HG03095 (cell line): ENCODE results near the gene PROX2.

Source experiments
- ATAC-seq: cut with Tn5 transposase; IDR thresholded peaks from one replicate; pipeline ENCODE4 v1.9.1; 2021; ENCODE audit warnings: moderate library complexity; ENCODE audit not compliant: unreplicated experiment

Gene PROX2

GRCh38 chr14:74909911-74910310, 34.0 kb upstream of the PROX2 start:
- no peak for ATAC-seq

DNA sequence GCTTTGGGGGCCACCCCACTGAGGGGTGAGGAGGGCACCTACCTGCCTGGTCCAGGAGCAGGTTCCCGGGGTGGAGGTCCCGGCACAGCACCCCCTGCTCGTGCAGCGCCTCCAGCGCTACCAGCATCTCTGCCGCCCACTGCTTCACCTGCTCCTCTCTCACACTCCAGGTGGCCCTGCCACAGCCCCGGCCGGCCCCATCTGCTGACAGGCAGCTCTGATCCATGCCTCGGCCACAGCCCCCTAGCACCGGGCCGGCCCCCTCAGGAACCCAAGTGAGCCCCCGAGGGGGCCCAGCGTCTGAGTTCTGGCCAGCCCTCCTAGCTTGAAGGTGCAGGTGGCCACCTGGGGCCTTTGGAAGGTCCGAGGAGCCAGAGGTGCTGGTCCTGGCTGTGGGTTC, 33.6 kb upstream of the PROX2 start:
- no peak for ATAC-seq

DNA sequence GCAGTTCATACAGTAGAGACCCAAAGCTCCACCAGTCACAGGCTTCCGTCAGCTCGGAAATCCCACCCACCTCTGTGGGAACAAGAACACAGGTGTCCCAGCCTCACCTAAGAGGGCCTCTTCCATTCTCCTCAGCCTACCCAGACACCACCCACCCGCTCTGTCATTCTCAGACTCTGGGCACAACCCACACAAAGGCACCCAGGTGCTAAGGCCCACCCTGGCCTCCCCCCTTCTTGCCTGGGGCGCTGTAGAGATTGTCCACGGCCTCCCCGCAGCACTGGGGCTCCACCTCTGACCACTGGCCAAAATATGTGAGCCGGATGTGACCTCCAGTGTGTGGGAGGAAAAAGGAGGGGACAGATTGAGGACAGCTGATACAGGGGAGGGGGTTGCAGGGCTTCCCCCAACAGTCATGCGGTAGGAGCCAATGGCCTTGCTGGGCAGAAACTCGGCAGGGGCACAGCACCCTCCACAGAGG, 33.0 kb upstream of the PROX2 start:
- no peak for ATAC-seq

GRCh38 chr14:74907744-74908143, 31.8 kb upstream of the PROX2 start:
- no peak for ATAC-seq

DNA sequence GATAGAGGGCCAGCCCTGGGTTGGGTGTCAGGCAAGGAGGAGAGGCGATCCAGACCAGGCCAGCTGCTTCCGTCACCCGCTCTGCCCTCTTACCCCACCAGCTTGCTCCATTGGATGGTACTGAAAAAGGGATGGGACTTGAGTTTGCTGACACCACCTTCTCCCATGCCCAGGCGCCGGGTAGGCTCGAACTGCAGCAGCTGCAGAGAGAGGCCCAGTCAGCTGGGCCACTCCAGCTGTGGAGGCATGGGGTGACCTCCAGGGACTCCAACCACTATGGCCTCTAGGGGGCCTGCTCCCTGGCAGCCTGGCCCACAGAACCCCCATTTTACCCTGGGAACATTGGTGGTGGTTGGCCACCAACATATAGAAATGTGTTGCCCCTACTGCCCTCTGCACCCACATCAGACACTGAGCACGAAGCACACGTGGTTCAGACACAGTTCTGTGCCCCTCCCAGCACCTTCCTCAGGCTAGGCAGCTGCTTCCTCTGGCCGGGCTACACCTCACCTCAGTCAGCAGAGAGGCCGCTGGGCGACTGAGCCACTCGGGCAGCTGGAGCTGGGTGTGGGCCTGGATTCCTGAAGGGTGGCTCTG, 31.1 kb upstream of the PROX2 start:
- no peak for ATAC-seq

DNA sequence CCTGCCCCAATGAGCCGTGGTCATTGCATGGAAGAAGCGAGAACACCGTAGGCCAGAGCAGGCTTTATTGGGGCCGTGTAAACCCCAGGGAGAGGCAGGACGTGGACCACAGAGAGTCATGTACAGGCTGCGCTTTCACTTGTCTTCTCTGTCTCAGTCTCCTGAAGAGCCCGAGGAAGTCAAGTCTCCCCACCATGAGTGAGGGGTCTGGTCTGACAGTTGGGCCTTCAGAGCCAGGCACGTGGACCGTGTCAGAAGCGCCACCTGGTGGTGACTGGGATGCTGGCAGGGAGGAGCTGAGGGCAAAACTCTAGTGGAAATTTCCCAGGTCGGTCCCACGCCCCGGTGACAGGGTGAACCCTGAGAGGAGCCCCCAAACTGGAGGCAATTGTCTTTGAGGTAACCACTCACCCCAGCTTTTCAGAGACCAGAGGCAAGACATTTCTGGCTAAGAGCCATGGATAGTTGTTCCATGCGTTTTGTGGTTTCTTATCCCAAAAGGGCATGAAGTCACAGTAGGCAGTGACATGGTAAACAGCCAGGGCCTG, 29.7 kb upstream of the PROX2 start:
- ATAC-seq, result no peak

DNA sequence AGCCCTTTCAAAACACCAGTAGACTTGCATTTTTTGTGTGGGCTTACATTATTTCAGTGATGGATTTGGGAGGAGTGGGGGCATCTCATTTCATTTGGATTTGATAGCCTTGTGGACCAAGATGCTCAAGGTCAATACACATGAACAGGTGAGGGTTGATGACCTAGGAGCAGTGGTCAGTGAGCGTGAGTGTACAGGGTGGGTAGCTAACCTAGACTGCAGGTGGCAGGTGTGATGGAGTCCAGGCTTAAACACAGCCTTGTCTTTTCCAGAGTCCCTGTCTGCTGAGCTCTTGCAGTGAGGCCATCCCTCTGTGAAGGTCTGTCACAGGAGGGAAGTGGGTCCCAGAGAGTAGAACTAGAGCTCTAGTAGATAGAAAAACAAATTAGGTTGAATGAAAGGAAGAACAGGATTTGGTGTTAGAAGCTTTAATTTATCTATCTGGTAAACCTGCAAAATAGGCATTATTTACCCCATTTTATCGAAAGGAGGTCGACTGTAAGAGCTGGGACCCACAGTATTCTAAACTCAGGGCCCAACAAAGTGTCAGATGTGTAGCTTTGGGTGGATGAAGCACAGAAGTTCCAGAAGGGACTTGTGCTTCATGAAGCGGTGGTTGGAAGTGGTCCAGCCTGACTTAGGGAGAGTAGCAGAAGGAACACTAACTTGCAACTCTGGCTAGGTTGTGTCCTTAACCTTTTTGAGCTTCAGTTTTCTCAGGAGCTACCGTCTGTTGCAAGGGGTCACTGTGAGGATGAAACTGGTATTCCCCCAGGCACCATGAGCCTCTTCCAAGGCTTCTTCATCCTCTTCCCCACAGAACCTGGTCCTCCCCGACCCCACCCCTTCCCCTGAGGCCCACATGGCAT, 28.9 kb upstream of the PROX2 start:
- ATAC-seq, result no peak

- no peak for ATAC-seq
Observed at GRCh38 chr14:74902941-74903705, 27.2 kb upstream of the PROX2 start.

DNA sequence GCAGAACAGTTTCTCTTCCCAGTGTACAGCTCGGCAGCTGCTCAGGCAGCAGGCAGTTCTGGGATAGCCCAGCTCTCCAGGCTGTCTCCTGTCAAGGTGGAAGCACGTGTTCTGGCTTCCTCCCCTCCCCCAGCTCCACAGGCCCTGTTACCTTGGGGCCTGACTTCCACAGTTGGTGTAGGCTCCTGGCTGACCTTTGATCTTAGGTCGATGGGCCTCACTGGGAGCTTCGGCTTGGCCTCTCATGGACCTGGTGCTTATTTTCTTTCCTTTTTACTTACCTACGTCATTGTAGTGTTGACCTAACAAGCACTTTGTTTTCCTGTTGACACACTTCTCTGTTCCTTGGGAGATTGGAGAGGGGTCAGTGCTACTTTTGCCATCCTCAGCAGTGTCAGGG, 22.7 kb upstream of the PROX2 start:
- no peak for ATAC-seq

- no peak for ATAC-seq
Observed at GRCh38 chr14:74898083-74898482, 22.1 kb upstream of the PROX2 start.

DNA sequence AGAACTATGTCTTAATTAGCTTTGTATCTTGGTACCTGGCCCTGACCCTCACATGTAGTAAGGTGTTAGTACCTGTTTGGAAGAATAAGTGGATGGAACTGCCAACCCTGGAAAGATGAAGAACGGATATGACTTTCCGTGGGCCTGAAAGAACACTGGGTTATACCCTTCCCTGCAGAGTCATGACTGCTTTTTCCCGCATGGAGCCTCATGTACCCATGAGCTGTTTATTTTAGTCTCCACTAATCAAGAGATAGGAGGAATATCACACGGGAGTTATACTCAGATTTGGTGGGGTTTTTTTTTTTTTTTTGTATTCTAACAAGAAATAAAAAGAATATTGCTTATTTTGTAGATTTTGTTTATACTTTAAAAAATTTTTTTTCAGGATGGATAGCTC, 21.7 kb upstream of the PROX2 start:
- no peak for ATAC-seq

- no peak for ATAC-seq
Observed at GRCh38 chr14:74896400-74896799, 20.5 kb upstream of the PROX2 start.

DNA sequence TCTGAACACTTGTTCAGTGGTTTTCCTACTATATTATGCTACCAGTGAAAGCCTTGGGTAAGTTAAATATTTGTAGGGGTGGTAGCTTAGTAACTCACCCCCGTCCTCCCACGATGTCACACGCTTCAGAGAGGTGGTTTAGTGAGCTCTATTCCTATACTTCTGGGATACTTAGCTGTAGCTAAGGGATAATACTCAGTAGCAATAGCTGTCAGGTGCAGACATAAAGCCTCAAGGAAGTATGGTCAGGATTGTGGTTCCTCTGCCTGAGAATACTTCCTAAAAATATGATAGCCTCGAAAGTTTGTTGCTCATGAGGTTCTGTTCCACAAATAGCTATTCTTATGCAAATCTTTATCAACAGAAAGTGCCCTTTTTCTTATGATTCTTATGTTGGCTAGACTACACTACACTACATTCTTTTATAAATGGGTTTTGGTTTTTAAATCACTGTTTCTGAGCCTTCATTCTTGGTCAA, 17.7 kb upstream of the PROX2 start:
- no peak for ATAC-seq

DNA sequence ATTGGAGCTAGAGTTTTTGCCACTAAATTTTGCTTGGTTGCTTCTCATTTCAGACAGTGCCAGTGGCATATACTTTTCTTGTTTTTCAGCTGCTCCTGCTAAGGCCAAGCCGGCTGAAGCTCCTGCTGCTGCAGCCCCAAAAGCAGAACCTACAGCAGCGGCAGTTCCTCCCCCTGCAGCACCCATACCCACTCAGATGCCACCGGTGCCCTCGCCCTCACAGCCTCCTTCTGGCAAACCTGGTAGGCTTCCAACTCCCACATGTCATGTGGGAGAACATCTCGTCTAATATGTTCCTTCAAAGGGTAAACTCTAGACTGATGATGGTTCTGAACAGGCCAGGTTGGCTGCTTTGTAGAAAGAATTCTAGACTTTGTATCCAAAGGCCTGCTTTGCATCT, 16.8 kb upstream of the PROX2 start:
- ATAC-seq, result no peak

DNA sequence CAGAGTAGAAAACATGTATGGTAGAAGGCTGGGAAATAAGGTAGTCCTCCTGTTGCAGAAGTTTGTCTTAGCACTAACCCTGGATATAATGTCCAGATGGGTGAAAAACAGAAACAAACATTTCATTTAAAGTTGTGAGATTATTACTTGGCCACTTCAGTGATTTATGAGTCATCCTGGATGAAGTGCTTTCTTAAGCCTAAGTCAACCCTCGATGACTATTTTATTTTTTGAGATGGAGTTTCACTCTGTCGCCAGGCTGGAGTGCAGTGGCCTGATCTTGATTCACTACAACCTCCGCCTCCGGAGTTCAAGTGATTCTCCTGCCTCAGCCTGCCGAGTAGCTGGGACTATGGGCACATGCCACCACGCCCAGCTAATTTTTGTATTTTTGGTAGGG, 15.9 kb upstream of the PROX2 start:
- ATAC-seq, result no peak

GRCh38 chr14:74890262-74890661, 14.3 kb upstream of the PROX2 start:
- ATAC-seq, result no peak

- ATAC-seq, result no peak
Observed at GRCh38 chr14:74888164-74889158, 12.5 kb upstream of the PROX2 start.

GRCh38 chr14:74886001-74886400, 10.1 kb upstream of the PROX2 start:
- ATAC-seq, result no peak

DNA sequence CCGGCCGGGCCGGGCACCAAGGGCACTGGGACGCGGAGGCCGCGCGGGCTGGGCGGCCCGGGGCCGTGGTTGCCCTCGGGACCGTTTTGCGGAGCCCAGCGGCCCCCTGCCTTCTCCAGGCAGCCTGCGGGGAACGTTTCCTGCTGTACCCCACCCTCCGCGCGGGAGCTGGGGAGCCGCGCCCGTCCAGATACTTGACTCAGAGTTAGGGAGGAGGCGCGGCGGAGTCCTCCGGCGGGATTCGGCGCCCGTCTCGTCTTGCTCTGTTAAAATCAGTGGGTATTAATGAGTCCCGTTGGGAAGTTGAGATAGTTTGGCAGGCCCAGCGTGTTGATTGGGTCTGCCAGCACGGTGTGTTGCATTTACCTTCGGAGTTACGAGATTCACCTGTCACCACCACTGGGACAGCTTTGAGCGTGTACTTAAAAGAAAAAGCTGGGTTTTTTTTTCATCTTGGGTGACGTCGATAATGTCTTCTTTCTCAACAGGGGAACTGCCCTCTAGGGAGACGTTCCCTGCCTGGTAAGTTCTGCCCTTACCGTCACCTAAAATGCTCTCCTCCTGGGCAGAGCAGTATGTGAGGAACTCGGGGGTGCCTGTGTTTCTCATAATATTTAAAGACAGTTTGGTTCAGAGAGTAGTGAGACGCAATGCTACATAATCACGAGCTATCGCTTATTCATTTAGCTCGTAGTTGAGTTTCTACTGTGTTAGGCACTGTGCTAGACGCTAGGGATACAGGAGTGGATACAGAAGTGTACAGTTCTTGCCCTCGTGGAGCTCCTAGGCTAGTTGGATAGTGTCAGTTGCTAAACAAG, 6.4 kb upstream of the PROX2 start:
- peak; percentile 37 for ATAC-seq
